GM23338 (cell line): ENCODE measurements around the gene LMNTD2. TPM values are rescaled to one million over a fixed set of nuclear protein-coding genes. Genes with fewer than 3 reads are reported as not detected.

Source experiments
- ATAC-seq: fragments of 200-7000 bp; cut with Tn5 transposase; 3 replicates; pipeline ENCODE4 v1.9.1; 2020
- DNase-seq: peaks from one replicate; pipeline ENCODE4 v3.0.0-alpha.2; 2015; ENCODE audit warnings: low spot score
- H2AFZ ChIP-seq: fragments of 200-600 bp; sonication (generic); 2 replicates; pipeline ENCODE4 v1.8.0; 2016; ENCODE audit warnings: antibody characterized with exemption, mild to moderate bottlenecking, moderate library complexity
- H3F3A ChIP-seq: fragments of 200-600 bp; sonication (generic); replicated peaks from 2 replicates; pipeline ENCODE4 v1.8.0; 2017; ENCODE audit warnings: antibody characterized with exemption, mixed run types, low read depth
- H3K27ac ChIP-seq: fragments of 200-600 bp; sonication (generic); 2 replicates; pipeline ENCODE4 v1.6.1; 2016; ENCODE audit warnings: low read depth
- H3K27me3 ChIP-seq: fragments of 200-600 bp; sonication (generic); 2 replicates; pipeline ENCODE4 v1.8.0; 2016; ENCODE audit warnings: mild to moderate bottlenecking, mixed run types, moderate library complexity; ENCODE audit not compliant: insufficient read depth
- H3K36me3 ChIP-seq: fragments of 200-600 bp; sonication (generic); 2 replicates; pipeline ENCODE4 v1.8.0; 2016; ENCODE audit warnings: mild to moderate bottlenecking; ENCODE audit not compliant: insufficient read depth
- H3K4me1 ChIP-seq: fragments of 200-600 bp; sonication (generic); 2 replicates; pipeline ENCODE4 v1.8.0; 2016; ENCODE audit warnings: mild to moderate bottlenecking, moderate library complexity; ENCODE audit not compliant: insufficient read depth
- H3K4me2 ChIP-seq: fragments of 200-600 bp; sonication (generic); 2 replicates; pipeline ENCODE4 v1.7.1; 2017; ENCODE audit warnings: mixed run types
- H3K4me3 ChIP-seq: fragments of 200-600 bp; sonication (generic); 2 replicates; pipeline ENCODE4 v1.6.1; 2016; ENCODE audit warnings: mixed run types
- H3K79me2 ChIP-seq: fragments of 200-600 bp; sonication (generic); replicated peaks from 2 replicates; pipeline ENCODE4 v1.8.0; 2017; ENCODE audit warnings: mild to moderate bottlenecking; ENCODE audit not compliant: insufficient read depth
- H3K9me2 ChIP-seq: fragments of 200-600 bp; sonication (generic); 2 replicates; pipeline ENCODE4 v1.8.0; 2017; ENCODE audit not compliant: insufficient read depth
- H4K20me1 ChIP-seq: fragments of 200-600 bp; sonication (generic); replicated peaks from 2 replicates; pipeline ENCODE4 v1.8.0; 2017; ENCODE audit warnings: mild to moderate bottlenecking; ENCODE audit not compliant: insufficient read depth
- H3K27ac Mint-ChIP-seq: 2 replicates; pipeline ENCODE4 v1.8.0; 2020; ENCODE audit warnings: inconsistent platforms, mild to moderate bottlenecking, moderate library complexity, mixed read lengths
- H3K27me3 Mint-ChIP-seq: 3 replicates; pipeline ENCODE4 v1.8.0; 2022; ENCODE audit warnings: low read depth, mild to moderate bottlenecking, moderate library complexity, mixed read lengths, inconsistent platforms; ENCODE audit not compliant: insufficient read depth, poor library complexity
- H3K36me3 Mint-ChIP-seq: 3 replicates; pipeline ENCODE4 v1.8.0; 2021; ENCODE audit warnings: low read depth, mild to moderate bottlenecking, inconsistent platforms, moderate library complexity, mixed read lengths
- H3K4me1 Mint-ChIP-seq: 3 replicates; pipeline ENCODE4 v1.8.0; 2020; ENCODE audit warnings: mild to moderate bottlenecking, inconsistent platforms, mixed read lengths
- H3K4me3 Mint-ChIP-seq: 3 replicates; pipeline ENCODE4 v1.8.0; 2021; ENCODE audit warnings: moderate library complexity, mild to moderate bottlenecking, inconsistent platforms, mixed read lengths
- H3K9me3 Mint-ChIP-seq: 3 replicates; pipeline ENCODE4 v1.8.0; 2020; ENCODE audit warnings: moderate library complexity, mild to moderate bottlenecking, inconsistent platforms, mixed read lengths
- CREB1 ChIP-seq: fragments of 250-450 bp; sonication (Bioruptor Pico); IDR thresholded peaks from 2 replicates; pipeline ENCODE4 v1.5.0; 2020; ENCODE audit warnings: low read depth, mild to moderate bottlenecking, moderate library complexity
- EZH2 ChIP-seq: fragments of 200-600 bp; sonication (generic); IDR thresholded peaks from one replicate; pipeline ENCODE4 v1.8.0; 2017; ENCODE audit warnings: antibody characterized with exemption, mild to moderate bottlenecking, low read depth; ENCODE audit not compliant: unreplicated experiment
- EZH2phosphoT487 ChIP-seq: fragments of 200-600 bp; sonication (generic); IDR thresholded peaks from one replicate; pipeline ENCODE4 v1.8.1; 2018; ENCODE audit warnings: antibody characterized with exemption; ENCODE audit not compliant: unreplicated experiment
- JUNB ChIP-seq: IDR thresholded peaks from one replicate; pipeline ENCODE4 v1.6.1; 2016; ENCODE audit warnings: antibody characterized with exemption; ENCODE audit not compliant: unreplicated experiment
- POLR2AphosphoS5 ChIP-seq: IDR thresholded peaks from 2 replicates; pipeline ENCODE4 v1.6.1; 2016; ENCODE audit warnings: antibody characterized with exemption, low read depth
- REST ChIP-seq: IDR thresholded peaks from one replicate; pipeline ENCODE4 v1.6.1; 2018; ENCODE audit warnings: antibody characterized with exemption; ENCODE audit not compliant: unreplicated experiment
- long read RNA-seq: library from polyadenylated mRNA; unstranded; transcript quantifications from one replicate; pipeline ENCODE4 v2.0.0, GENCODE V29; 2020; ENCODE audit not compliant: unreplicated experiment
- polyA plus RNA-seq: library from polyadenylated mRNA; unstranded; fragments of >200 nt; fragmentation: Nextera tagmentation; extraction: Ambion mirVana; gene quantifications from 2 replicates; pipeline ENCODE4 v1.2.1, GENCODE V29; 2016
- total RNA-seq: library from RNA; depleted of rRNA; stranded (reverse); fragments of >200 nt; shearing (Covaris generic); gene quantifications from 2 replicates; pipeline ENCODE4 v1.2.3, GENCODE V29; 2014; rRNA removed
- TF ChIP-seq, protein P1 (sequence below): fragments of 250-450 bp; sonication (Bioruptor Pico); IDR thresholded peaks from 2 replicates; pipeline ENCODE4 v1.5.0; 2020; ENCODE audit warnings: mild to moderate bottlenecking, moderate library complexity

LMNTD2 gene
- 1.3 and 1.8 TPM in 2 replicates for total RNA-seq
- polyA plus RNA-seq: 1.9 and 2.1 TPM in 2 replicates
- long read RNA-seq: 0 reads

DNA sequence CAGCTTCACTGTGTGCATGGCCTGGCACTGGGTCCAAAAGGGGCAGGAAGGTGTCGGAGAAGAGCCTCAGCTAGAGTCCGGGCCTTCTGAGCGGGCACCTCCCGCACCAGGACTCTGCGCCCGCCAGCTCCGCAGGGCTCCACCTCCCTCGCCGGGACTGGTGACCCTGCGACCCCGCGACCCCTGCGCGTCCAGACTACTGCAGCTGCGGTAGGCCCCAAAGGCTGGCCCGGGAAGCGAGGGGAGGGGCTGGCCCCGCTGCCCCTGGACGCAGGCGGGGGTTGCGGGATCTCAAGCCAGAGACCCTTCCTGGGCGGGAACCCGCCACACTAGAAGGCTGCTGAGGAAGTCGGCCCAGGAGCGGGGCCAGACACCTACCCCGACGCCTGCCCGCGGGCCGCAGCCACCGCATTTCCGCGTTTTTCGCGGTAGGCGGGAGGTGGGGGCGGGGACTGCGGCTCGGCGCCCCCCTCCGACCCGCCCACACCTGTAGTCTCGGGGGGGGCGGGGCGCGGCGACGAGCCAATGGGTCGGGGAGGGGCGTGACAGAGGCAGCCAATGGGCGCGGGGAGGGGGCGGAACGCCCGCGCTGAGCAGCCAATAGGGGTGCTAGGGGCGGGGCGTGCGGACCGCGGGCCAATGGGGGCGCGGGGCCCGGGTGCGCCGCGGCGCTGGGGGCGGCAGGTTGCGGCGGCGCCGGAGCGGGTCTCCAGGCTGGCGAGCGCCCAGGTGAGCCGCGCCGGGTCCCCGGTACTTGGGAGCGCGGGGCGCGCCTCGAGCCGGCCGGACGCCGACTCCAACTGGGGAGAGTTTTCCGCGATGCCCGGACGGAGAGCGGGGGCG lies at the start of gene LMNTD2, which contains the start of gene RASSF7:
Gene LMNTD2, minus strand, starts transcription at position 434 of the 843 bp plus-strand sequence. Its CDS starts 22 bp downstream, at position 412.
Gene RASSF7, plus strand, starts transcription at position 666 of the 843 bp plus-strand sequence. CDS start 799 bp downstream, outside the sequence.
- H3K4me1 ChIP-seq: peaks cover 14% of the 10 kb centered on the region
- no peak within 1 kb of the TSS for H3K27ac ChIP-seq
- H3F3A ChIP-seq: peaks cover 8% of the 10 kb centered on the region; the same call in 1 of the 2 replicates
- no peaks in the 10 kb centered on the region for H3K9me2 ChIP-seq
- H3K27me3 ChIP-seq: peaks cover 27% of the 10 kb centered on the region
- Mint-ChIP-seq H3K4me3 (peak within 1 kb of the TSS; percentile 86), H3K4me1 (peaks cover 11% of the 10 kb centered on the region), H3K27ac (peak within 1 kb of the TSS; percentile 59; the same call in 1 of the 2 replicates), H3K9me3 (peaks cover 2% of the 10 kb centered on the region; the same call in 1 of the 3 replicates), H3K36me3 (no peaks in the 10 kb centered on the region; the same call in 2 of the 3 replicates), H3K27me3 (peaks cover 32% of the 10 kb centered on the region)
- peak within 1 kb of the TSS; percentile 88 for H3K4me3 ChIP-seq
- DNase-seq: peak; percentile 95
- 0 out of 2 replicates have a peak, but pooled peaks cover 7% of the 10 kb centered on the region for H3K79me2 ChIP-seq
- peak; percentile 60 for ATAC-seq
- no peaks in the 10 kb centered on the region for H3K36me3 ChIP-seq
- no peak within 1 kb of the TSS; the same call in 1 of the 2 replicates for H2AFZ ChIP-seq
- TF ChIP-seq EZH2 (no peak), POLR2AphosphoS5 (peak; percentile 57), REST (no peak), CREB1 (peak; percentile 60; the same call in 1 of the 2 replicates)
- peak within 1 kb of the TSS; percentile 91 for H3K4me2 ChIP-seq
- peaks cover 12% of the 10 kb centered on the region for H4K20me1 ChIP-seq

DNA sequence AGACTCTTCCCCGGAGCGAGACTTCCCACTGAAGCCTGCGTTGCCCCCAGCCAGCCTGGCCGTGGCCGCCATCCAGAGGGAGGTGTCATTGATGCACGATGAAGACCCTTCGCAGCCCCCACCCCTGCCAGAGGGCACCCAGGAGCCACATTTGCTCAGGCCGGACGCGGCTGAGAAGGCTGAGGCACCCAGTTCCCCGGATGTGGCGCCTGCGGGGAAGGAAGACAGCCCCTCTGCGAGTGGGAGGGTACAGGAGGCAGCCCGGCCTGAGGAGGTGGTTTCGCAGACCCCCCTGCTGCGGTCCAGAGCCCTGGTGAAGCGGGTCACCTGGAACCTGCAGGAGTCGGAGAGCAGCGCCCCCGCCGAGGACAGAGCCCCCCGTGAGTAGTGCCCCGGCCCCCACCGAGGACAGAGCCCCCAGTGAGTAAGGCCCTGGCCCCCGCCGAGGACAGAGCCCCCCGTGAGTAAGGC lies 48.8 kb upstream of the LMNTD2 start:
- DNase-seq (no peak), ATAC-seq (no peak)
- Mint-ChIP-seq H3K27me3 (peaks cover 9% of the 10 kb centered on the region), H3K36me3 (peaks cover 48% of the 10 kb centered on the region), H3K27ac (no peak overlapping the region), H3K9me3 (no peaks in the 10 kb centered on the region), H3K4me1 (peaks cover 5% of the 10 kb centered on the region), H3K4me3 (no peak overlapping the region)
- peaks cover 4% of the 10 kb centered on the region; the same call in 1 of the 2 replicates for H3K4me1 ChIP-seq
- no peak overlapping the region for H2AFZ ChIP-seq
- 0 out of 2 replicates have a peak, but pooled peaks cover 10% of the 10 kb centered on the region for H3K36me3 ChIP-seq
- no peak overlapping the region for H3K4me2 ChIP-seq
- no peaks in the 10 kb centered on the region for H3K9me2 ChIP-seq
- no peaks in the 10 kb centered on the region for H3K27me3 ChIP-seq
- H3F3A ChIP-seq: peaks cover 34% of the 10 kb centered on the region
- no peak overlapping the region for H3K4me3 ChIP-seq
- 0 out of 2 replicates have a peak, but pooled peaks cover 4% of the 10 kb centered on the region for H3K79me2 ChIP-seq
- no peak overlapping the region for H3K27ac ChIP-seq
- H4K20me1 ChIP-seq: peaks cover 18% of the 10 kb centered on the region; the same call in 1 of the 2 replicates
- TF ChIP-seq EZH2phosphoT487: no peak
- TF ChIP-seq JUNB: no peak
- TF ChIP-seq, protein P1, sequence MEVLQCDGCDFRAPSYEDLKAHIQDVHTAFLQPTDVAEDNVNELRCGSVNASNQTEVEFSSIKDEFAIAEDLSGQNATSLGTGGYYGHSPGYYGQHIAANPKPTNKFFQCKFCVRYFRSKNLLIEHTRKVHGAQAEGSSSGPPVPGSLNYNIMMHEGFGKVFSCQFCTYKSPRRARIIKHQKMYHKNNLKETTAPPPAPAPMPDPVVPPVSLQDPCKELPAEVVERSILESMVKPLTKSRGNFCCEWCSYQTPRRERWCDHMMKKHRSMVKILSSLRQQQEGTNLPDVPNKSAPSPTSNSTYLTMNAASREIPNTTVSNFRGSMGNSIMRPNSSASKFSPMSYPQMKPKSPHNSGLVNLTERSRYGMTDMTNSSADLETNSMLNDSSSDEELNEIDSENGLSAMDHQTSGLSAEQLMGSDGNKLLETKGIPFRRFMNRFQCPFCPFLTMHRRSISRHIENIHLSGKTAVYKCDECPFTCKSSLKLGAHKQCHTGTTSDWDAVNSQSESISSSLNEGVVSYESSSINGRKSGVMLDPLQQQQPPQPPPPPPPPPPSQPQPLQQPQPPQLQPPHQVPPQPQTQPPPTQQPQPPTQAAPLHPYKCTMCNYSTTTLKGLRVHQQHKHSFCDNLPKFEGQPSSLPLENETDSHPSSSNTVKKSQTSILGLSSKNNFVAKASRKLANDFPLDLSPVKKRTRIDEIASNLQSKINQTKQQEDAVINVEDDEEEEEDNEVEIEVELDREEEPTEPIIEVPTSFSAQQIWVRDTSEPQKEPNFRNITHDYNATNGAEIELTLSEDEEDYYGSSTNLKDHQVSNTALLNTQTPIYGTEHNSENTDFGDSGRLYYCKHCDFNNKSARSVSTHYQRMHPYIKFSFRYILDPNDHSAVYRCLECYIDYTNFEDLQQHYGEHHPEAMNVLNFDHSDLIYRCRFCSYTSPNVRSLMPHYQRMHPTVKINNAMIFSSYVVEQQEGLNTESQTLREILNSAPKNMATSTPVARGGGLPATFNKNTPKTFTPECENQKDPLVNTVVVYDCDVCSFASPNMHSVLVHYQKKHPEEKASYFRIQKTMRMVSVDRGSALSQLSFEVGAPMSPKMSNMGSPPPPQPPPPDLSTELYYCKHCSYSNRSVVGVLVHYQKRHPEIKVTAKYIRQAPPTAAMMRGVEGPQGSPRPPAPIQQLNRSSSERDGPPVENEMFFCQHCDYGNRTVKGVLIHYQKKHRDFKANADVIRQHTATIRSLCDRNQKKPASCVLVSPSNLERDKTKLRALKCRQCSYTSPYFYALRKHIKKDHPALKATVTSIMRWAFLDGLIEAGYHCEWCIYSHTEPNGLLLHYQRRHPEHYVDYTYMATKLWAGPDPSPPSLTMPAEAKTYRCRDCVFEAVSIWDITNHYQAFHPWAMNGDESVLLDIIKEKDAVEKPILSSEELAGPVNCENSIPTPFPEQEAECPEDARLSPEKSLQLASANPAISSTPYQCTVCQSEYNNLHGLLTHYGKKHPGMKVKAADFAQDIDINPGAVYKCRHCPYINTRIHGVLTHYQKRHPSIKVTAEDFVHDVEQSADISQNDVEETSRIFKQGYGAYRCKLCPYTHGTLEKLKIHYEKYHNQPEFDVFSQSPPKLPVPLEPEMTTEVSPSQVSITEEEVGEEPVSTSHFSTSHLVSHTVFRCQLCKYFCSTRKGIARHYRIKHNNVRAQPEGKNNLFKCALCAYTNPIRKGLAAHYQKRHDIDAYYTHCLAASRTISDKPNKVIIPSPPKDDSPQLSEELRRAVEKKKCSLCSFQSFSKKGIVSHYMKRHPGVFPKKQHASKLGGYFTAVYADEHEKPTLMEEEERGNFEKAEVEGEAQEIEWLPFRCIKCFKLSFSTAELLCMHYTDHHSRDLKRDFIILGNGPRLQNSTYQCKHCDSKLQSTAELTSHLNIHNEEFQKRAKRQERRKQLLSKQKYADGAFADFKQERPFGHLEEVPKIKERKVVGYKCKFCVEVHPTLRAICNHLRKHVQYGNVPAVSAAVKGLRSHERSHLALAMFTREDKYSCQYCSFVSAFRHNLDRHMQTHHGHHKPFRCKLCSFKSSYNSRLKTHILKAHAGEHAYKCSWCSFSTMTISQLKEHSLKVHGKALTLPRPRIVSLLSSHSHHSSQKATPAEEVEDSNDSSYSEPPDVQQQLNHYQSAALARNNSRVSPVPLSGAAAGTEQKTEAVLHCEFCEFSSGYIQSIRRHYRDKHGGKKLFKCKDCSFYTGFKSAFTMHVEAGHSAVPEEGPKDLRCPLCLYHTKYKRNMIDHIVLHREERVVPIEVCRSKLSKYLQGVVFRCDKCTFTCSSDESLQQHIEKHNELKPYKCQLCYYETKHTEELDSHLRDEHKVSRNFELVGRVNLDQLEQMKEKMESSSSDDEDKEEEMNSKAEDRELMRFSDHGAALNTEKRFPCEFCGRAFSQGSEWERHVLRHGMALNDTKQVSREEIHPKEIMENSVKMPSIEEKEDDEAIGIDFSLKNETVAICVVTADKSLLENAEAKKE (CRISPR knock-in tag): no peak
- TF ChIP-seq POLR2AphosphoS5: no peak
